ENCODE measurements around the gene PRKAG3. TPM values are rescaled to one million over a fixed set of nuclear protein-coding genes. Genes with fewer than 3 reads are reported as not detected.
A peak's percentile ranks its signal among the peaks of the same experiment; 100 is the strongest.

The PRKAG3 gene
- total RNA-seq, 6 donors from 2014 or later: not detected

DNA sequence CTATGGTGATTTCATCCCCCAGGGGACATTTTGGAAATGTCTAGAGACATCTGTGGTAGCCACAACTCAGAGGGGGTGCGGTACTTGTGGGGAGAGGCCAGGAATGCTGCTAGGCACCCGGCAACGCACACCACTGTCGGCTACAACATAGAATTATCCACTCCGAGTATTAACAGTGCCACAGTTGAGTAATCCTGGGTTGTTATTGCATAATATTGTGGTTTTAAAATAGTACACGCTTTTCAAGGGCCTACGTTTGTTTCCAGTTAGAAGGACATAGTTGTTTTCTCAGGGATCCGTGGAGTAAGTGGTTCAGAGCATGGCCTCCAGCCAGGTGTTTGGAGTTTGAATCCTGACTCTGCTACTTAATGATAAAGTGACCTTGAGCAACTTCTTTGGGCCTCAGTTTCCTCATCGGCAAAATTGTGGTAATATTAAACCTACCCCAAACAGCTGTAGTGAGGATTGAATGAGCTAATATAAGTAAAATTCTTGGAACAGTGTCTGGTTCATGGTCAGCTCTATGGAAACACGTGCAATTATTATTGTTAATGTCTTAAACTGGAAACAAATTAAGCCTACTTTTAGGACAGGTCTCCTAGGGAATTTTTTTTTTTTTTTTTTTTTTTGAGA is 25.1 kb downstream of the PRKAG3 start:
- WGBS, 2 donors: 27 to 35% methylated on average over 6 to 10 of the region's 10 CpGs
- H3K27ac ChIP-seq: peak overlapping the region; percentile 71 to 76 (median 72)
- ATAC-seq (ENCODE audit: low FRiP score in 2 of 2) (peak; percentile 97 to 98), DNase-seq (peak in 1 of 2 donors; percentile 90)
- TF ChIP-seq, protein P1, sequence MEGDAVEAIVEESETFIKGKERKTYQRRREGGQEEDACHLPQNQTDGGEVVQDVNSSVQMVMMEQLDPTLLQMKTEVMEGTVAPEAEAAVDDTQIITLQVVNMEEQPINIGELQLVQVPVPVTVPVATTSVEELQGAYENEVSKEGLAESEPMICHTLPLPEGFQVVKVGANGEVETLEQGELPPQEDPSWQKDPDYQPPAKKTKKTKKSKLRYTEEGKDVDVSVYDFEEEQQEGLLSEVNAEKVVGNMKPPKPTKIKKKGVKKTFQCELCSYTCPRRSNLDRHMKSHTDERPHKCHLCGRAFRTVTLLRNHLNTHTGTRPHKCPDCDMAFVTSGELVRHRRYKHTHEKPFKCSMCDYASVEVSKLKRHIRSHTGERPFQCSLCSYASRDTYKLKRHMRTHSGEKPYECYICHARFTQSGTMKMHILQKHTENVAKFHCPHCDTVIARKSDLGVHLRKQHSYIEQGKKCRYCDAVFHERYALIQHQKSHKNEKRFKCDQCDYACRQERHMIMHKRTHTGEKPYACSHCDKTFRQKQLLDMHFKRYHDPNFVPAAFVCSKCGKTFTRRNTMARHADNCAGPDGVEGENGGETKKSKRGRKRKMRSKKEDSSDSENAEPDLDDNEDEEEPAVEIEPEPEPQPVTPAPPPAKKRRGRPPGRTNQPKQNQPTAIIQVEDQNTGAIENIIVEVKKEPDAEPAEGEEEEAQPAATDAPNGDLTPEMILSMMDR (IDR thresholded peaks at IDR 0.05): no peak
- peak in 1 of 4 donors; percentile 57 for TF ChIP-seq POLR2A (IDR thresholded peaks at IDR 0.05)
- TF ChIP-seq POLR2AphosphoS5 (IDR thresholded peaks at IDR 0.05): peak; percentile 69 to 91
- TF ChIP-seq EP300 (IDR thresholded peaks at IDR 0.05): peak in 2 of 4 donors; percentile 66 to 95
- peaks cover 0 to 4% (median 2%) of the 10 kb centered on the region in 4 donors for H3K9me3 ChIP-seq
- H3K36me3 ChIP-seq: no peaks in the 10 kb centered on the region
- no peaks in the 10 kb centered on the region for H3K27me3 ChIP-seq
- no peak overlapping the region for H3K4me3 ChIP-seq
- peaks cover 6 to 29% (median 13%) of the 10 kb centered on the region in 4 donors for H3K4me1 ChIP-seq

DNA sequence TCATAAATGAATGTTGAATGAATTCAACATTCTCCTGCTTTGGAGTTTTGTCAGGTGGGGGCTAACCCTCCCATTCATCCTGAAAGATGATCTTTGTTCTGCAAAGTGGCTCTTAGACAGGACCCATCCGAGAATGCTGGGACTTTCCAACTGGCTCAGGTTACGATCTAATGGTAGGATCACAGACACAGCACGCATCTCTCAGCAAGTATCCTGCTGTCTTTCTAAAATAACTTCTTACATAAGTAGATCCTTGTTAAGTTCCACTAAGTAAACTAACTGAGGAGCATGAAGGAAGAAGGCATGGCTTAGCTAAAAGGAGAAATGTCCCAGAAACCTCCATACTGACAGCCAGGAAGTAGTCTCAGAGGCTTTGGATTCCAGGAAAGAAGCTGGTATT is 26.0 kb downstream of the PRKAG3 start:
- Histone ChIP-seq H3K4me3 (no peak overlapping the region), H3K27ac (peak overlapping the region; percentile 71 to 76 (median 72)), H3K9me3 (peaks cover 0 to 4% (median 2%) of the 10 kb centered on the region in 4 donors), H3K36me3 (no peaks in the 10 kb centered on the region), H3K4me1 (peaks cover 6 to 29% (median 13%) of the 10 kb centered on the region in 4 donors), H3K27me3 (no peaks in the 10 kb centered on the region)
- TF ChIP-seq POLR2A (IDR thresholded peaks at IDR 0.05): no peak
- TF ChIP-seq POLR2AphosphoS5 (IDR thresholded peaks at IDR 0.05): no peak
- TF ChIP-seq, protein P1 (IDR thresholded peaks at IDR 0.05): no peak
- TF ChIP-seq EP300 (IDR thresholded peaks at IDR 0.05): no peak
- WGBS, 2 donors: 44 to 46% methylated on average over 3 of the region's 3 CpGs
- no peak for DNase-seq
- ATAC-seq (ENCODE audit: low FRiP score in 2 of 2): peak; percentile 29 to 48

DNA sequence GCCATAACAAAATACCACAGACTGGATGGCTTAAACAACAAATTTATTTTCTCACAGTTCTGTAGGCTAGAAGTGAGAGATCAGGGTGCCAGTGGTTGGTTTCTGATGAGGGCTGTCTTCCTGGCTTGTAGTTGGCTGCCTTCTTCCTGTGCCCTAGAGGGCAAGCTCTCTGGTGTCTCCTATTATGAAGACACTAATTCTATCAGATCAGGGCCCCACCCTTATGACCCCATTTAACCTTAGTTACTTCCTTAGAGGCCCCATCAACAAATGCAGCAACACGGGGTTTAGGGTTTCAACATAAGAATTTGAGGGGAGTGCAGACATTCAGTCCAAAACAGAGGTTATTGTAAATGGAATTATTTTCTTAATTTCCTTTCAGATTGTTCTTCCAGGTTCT is 26.8 kb downstream of the PRKAG3 start:
- 76 to 78% methylated on average over 1 of the region's 1 CpG for WGBS, 2 donors
- Histone ChIP-seq H3K4me3 (no peak overlapping the region), H3K27ac (peak overlapping the region in 2 of 4 donors; percentile 71 to 73), H3K4me1 (peaks cover 6 to 29% (median 13%) of the 10 kb centered on the region in 4 donors), H3K9me3 (peaks cover 0 to 4% (median 2%) of the 10 kb centered on the region in 4 donors), H3K36me3 (no peaks in the 10 kb centered on the region), H3K27me3 (no peaks in the 10 kb centered on the region)
- no peak for DNase-seq
- TF ChIP-seq POLR2AphosphoS5 (IDR thresholded peaks at IDR 0.05): no peak
- TF ChIP-seq EP300 (IDR thresholded peaks at IDR 0.05): no peak
- TF ChIP-seq, protein P1 (IDR thresholded peaks at IDR 0.05): no peak
- TF ChIP-seq POLR2A (IDR thresholded peaks at IDR 0.05): no peak
- ATAC-seq (ENCODE audit: low FRiP score in 2 of 2): no peak

DNA sequence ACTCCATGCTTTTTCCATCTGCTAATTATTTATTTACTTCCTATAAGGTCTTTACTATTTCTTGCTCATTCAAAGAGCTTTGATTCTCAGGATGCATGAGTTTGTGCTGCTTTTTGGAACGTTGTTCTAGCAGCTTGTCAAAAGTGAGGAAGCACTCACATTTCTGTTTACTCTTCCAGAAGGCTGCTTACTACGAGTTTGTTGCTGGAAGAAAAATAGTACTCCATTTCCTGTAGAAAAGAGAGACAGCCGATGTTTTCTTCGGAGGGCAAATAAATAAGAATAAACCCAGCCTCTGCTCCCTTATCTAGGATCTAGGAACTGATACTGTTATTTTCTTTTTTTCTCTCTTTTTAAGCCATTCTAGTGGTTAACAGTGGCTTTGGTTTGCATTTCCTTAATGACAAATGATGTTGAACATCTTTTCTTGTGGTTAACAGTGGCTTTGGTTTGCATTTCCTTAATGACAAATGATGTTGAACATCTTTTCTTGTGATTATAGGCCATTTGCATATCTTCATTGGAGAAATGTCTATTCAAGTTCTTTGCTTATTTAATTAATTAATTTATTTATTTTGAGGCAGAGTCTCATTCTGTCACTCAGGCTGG is 29.1 kb downstream of the PRKAG3 start:
- H3K4me3 ChIP-seq: no peak overlapping the region
- H3K9me3 ChIP-seq: peaks cover 0 to 4% (median 2%) of the 10 kb centered on the region in 4 donors
- DNase-seq (no peak), ATAC-seq (ENCODE audit: low FRiP score in 2 of 2) (no peak)
- H3K27ac ChIP-seq: peak overlapping the region in 1 of 4 donors; percentile 37
- H3K4me1 ChIP-seq: peaks cover 6 to 33% (median 12%) of the 10 kb centered on the region in 4 donors
- 13 to 17% methylated on average over 4 of the region's 4 CpGs for WGBS, 2 donors
- no peaks in the 10 kb centered on the region for H3K36me3 ChIP-seq
- H3K27me3 ChIP-seq: no peaks in the 10 kb centered on the region
- TF ChIP-seq EP300 (IDR thresholded peaks at IDR 0.05): no peak

DNA sequence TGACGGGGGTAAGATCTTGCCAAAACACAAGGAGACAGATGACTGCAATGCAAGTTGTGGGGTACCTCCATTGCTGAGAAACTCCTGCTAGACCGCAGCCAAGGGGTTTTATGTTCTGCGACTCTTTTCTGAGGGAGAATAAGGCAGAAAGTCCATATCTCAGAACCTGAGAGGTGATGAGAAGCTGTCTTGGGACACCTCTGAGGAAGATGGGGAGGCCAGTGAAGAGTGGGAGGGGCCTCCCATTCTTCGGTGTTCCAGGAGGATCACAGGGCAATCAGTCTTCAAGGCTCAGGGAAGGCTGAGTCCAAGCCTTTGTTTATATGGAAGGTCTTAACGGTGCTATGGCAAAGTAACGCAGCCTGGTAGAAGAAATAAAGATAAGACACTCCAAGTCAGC is 31.6 kb downstream of the PRKAG3 start:
- 62 to 69% methylated on average over 6 of the region's 6 CpGs for WGBS, 2 donors
- TF ChIP-seq POLR2AphosphoS5 (IDR thresholded peaks at IDR 0.05): no peak
- TF ChIP-seq, protein P1 (IDR thresholded peaks at IDR 0.05): no peak
- no peak for TF ChIP-seq POLR2A (IDR thresholded peaks at IDR 0.05)
- TF ChIP-seq EP300 (IDR thresholded peaks at IDR 0.05): no peak
- Histone ChIP-seq H3K9me3 (peaks cover 0 to 4% (median 2%) of the 10 kb centered on the region in 4 donors), H3K36me3 (no peaks in the 10 kb centered on the region), H3K27ac (no peak overlapping the region), H3K4me3 (no peak overlapping the region), H3K27me3 (no peaks in the 10 kb centered on the region), H3K4me1 (peaks cover 0 to 16% (median 5%) of the 10 kb centered on the region in 4 donors)
- ATAC-seq (ENCODE audit: low FRiP score in 2 of 2) (no peak), DNase-seq (no peak)
